Effector memory CD4-positive, alpha-beta T cell (primary cell): ENCODE measurements around the gene EDEM2.
"Not testable (repeated sequence)": the region's sequence is repeated elsewhere in the genome, so short reads cannot be mapped to it uniquely, and the experiment has no call there.

Experiments used
- DNase-seq, 3 donors: peaks; one replicate each; pipeline ENCODE4 v3.0.0-alpha.2; 2020
- H3K27ac ChIP-seq: 2 replicates; pipeline ENCODE4 v1.7.0; 2013; ENCODE audit warnings: mild to moderate bottlenecking, low read length, moderate library complexity; ENCODE audit not compliant: insufficient read depth, poor library complexity, severe bottlenecking
- H3K27me3 ChIP-seq: replicated peaks from 2 replicates; pipeline ENCODE4 v1.7.0; 2013; ENCODE audit warnings: mild to moderate bottlenecking, low read length; ENCODE audit not compliant: insufficient read depth, control insufficient read depth, poor library complexity, severe bottlenecking
- H3K36me3 ChIP-seq: 2 replicates; pipeline ENCODE4 v1.7.0; 2013; ENCODE audit warnings: mild to moderate bottlenecking, low read length, moderate library complexity; ENCODE audit not compliant: control insufficient read depth, insufficient read depth
- H3K4me1 ChIP-seq: 2 replicates; pipeline ENCODE4 v1.7.0; 2013; ENCODE audit warnings: low read length, mild to moderate bottlenecking; ENCODE audit not compliant: control insufficient read depth, insufficient read depth, poor library complexity, severe bottlenecking
- H3K4me3 ChIP-seq: 2 replicates; pipeline ENCODE4 v1.7.0; 2013; ENCODE audit warnings: low read length, low read depth, mild to moderate bottlenecking; ENCODE audit not compliant: insufficient read depth, poor library complexity, severe bottlenecking
- H3K9me3 ChIP-seq: 2 replicates; pipeline ENCODE4 v1.7.0; 2013; ENCODE audit warnings: mild to moderate bottlenecking, low read length, moderate library complexity; ENCODE audit not compliant: control insufficient read depth

The EDEM2 gene

DNA sequence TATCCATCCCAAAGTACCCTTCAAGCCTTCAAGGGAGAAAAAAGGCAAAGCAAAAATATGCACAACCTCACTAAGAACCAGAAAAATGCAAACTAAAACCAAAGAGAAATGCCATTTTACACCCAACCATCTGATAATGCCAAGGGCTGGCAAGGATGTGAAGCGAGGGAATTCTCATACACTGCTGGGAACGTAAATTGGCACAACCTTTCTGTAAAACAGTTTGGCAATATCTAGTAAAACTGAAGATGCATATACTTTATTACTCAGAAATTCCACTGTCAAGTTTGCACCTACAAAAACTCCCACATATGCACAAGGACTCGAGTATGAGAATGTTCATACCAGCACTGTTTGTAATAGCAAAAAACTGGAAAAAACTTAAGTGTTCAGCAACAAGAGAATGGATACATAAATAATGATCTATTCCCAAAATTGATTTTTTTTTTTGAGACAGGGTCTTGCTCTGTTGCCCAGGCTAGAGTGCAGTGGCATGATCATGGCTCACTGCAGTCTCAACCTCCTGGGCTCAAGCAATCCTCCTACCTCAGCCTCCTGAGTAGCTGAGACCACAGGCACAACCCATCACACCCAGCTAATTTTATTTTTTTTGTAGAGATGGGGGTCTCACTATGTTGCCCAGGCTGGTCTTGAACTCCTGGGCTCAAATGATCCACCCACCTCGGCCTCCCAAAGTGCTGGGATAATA is 21.7 kb upstream of the EDEM2 start:
- not testable (repeated sequence) for H3K9me3 ChIP-seq, H3K27me3 ChIP-seq, H3K4me3 ChIP-seq, H3K36me3 ChIP-seq, H3K4me1 ChIP-seq, H3K27ac ChIP-seq, DNase-seq

- no peaks in the 10 kb centered on the region for H3K27me3 ChIP-seq
Observed at GRCh38 chr20:35167787-35168186, 20.7 kb upstream of the EDEM2 start.

DNA sequence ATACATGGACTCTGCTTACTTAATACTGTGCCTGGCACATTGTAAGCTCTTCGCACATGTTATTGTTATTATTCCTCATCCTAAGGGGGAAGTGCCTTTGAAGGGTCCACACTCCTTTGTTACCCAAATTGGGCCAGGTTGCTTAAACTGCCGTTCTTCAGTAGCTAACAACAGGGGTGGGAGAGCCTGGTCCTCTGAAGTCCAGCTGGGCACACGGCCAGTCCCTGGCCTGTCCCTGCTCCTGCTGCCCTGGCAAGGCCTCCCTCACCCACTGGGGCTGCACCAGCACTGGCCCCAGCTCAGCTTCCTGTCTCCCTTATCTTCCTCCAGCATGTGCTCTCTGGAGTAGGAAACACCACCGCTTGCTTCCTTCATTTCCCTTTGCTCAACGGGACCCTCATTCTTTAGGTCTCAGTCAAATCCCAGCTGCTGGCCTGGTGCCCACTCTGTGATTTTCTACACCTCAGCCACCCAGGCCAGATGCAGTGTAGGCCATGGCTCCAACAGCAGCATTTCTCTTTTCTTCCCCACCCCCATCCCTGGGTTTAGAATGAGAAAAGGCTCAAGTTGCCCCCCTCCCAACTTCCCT is 19.2 kb upstream of the EDEM2 start:
- H3K4me1 ChIP-seq: peaks cover 2% of the 10 kb centered on the region
- H3K4me3 ChIP-seq: no peak overlapping the region
- no peaks in the 10 kb centered on the region for H3K9me3 ChIP-seq
- DNase-seq: no peak
- no peaks in the 10 kb centered on the region for H3K36me3 ChIP-seq
- H3K27me3 ChIP-seq: no peaks in the 10 kb centered on the region
- no peak overlapping the region for H3K27ac ChIP-seq

More at GRCh38 chr20:35167787-35168186, 20.7 kb upstream of the EDEM2 start:
- H3K27ac ChIP-seq: no peak overlapping the region
- no peaks in the 10 kb centered on the region for H3K4me1 ChIP-seq
- H3K9me3 ChIP-seq: no peaks in the 10 kb centered on the region
- H3K4me3 ChIP-seq: no peak overlapping the region
- DNase-seq: no peak
- no peaks in the 10 kb centered on the region for H3K36me3 ChIP-seq

- Histone ChIP-seq H3K9me3 (no peaks in the 10 kb centered on the region), H3K36me3 (no peaks in the 10 kb centered on the region), H3K27ac (no peak overlapping the region), H3K4me1 (peaks cover 2% of the 10 kb centered on the region), H3K4me3 (no peak overlapping the region), H3K27me3 (no peaks in the 10 kb centered on the region)
- DNase-seq: no peak
Observed at GRCh38 chr20:35165221-35166185, 18.4 kb upstream of the EDEM2 start.

DNA sequence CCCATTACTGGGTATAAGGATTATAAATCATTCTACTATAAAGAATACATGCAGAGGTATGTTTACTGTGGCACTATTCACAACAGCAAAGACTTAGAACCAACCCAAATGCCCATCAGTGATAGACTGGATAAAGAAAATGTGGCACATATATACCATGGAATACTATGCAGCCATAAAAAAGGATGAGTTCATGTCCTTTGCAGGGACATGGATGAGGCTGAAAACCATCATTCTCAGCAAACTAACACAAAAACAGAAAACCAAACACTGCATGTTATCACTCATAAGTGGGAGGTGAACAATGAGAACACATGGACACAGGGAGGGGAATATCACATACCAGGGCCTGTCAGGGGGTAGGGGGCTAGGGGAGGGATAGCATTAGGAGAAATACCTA is 17.4 kb upstream of the EDEM2 start:
- not testable (repeated sequence) for DNase-seq

DNA sequence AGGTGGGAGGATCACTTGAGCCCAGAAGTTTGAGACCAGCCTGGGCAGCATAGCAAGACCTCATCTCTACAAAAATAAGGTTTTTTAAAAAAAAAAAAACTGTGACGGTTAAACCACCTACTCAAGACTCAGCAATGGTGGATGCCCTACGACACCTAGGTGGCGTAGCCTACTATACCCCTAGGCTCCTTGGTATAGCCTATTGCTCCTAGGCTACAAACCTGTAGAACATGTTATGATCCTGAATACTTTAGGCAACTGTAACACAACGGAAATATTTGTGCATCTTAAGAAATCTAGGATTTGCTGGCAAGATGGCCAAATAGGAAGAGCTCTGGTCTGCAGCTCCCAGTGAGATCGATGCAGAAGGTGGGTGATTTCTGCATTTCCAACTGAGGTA is 13.2 kb upstream of the EDEM2 start:
- not testable (repeated sequence) for H3K4me3 ChIP-seq, H3K27me3 ChIP-seq, H3K36me3 ChIP-seq, DNase-seq, H3K27ac ChIP-seq, H3K4me1 ChIP-seq, H3K9me3 ChIP-seq

More for the DNA sequence above, 17.4 kb upstream of the EDEM2 start:
- not testable (repeated sequence) for H3K27ac ChIP-seq, H3K4me3 ChIP-seq, H3K27me3 ChIP-seq, H3K9me3 ChIP-seq, H3K4me1 ChIP-seq, H3K36me3 ChIP-seq

GRCh38 chr20:35156978-35157377 is 9.8 kb upstream of the EDEM2 start:
- DNase-seq: no peak
- Histone ChIP-seq H3K36me3 (no peaks in the 10 kb centered on the region), H3K27me3 (no peaks in the 10 kb centered on the region)

DNA sequence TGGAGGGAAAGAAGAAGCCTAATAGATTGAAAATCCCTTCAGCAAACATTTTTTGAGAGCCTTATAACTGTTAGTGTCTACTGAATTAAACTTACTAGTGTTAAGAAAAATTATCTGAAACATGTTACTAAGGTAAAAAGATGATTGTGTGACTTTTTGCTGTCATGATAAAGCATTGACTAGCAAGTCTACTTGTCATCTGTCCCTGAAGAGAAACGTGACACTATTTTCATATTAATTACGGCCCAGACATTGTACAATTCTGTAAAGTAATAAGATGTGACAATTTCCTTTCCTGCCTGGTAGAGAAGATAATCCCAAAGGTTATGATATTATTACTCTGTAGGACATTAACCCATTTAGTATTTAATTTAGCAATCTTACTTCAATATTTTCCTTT is 8.8 kb upstream of the EDEM2 start:
- DNase-seq: no peak
- H3K27me3 ChIP-seq: no peaks in the 10 kb centered on the region
- H3K9me3 ChIP-seq: no peaks in the 10 kb centered on the region

More at GRCh38 chr20:35156978-35157377, 9.8 kb upstream of the EDEM2 start:
- Histone ChIP-seq H3K27ac (no peak overlapping the region), H3K4me1 (peaks cover under 1% of the 10 kb centered on the region), H3K9me3 (no peaks in the 10 kb centered on the region), H3K4me3 (no peak overlapping the region)

GRCh38 chr20:35151736-35152135 is 4.6 kb upstream of the EDEM2 start:
- H3K9me3 ChIP-seq: no peaks in the 10 kb centered on the region
- no peak overlapping the region for H3K27ac ChIP-seq
- H3K4me1 ChIP-seq: peaks cover under 1% of the 10 kb centered on the region
- no peaks in the 10 kb centered on the region for H3K27me3 ChIP-seq
- H3K4me3 ChIP-seq: no peak overlapping the region
- H3K36me3 ChIP-seq: no peaks in the 10 kb centered on the region
- DNase-seq: no peak

More for the DNA sequence above, 8.8 kb upstream of the EDEM2 start:
- H3K4me3 ChIP-seq: no peak overlapping the region
- H3K27ac ChIP-seq: no peak overlapping the region
- no peaks in the 10 kb centered on the region for H3K36me3 ChIP-seq
- no peaks in the 10 kb centered on the region for H3K4me1 ChIP-seq
